Cerebellar nuclear complex (tissue), 1 donor: Measurements from ENCODE around the gene JKAMP.
A peak's percentile ranks its signal among the peaks of the same experiment; 100 is the strongest.

ENCODE experiments used
- DNase-seq, 2 experiments: peaks; one replicate each; lab custom pipeline; 2025; lab: John Stamatoyannopoulos, UW

Gene JKAMP

GRCh38 chr14:59481407-59481806, 2.9 kb upstream of the JKAMP start:
- DNase-seq, result no peak

DNA sequence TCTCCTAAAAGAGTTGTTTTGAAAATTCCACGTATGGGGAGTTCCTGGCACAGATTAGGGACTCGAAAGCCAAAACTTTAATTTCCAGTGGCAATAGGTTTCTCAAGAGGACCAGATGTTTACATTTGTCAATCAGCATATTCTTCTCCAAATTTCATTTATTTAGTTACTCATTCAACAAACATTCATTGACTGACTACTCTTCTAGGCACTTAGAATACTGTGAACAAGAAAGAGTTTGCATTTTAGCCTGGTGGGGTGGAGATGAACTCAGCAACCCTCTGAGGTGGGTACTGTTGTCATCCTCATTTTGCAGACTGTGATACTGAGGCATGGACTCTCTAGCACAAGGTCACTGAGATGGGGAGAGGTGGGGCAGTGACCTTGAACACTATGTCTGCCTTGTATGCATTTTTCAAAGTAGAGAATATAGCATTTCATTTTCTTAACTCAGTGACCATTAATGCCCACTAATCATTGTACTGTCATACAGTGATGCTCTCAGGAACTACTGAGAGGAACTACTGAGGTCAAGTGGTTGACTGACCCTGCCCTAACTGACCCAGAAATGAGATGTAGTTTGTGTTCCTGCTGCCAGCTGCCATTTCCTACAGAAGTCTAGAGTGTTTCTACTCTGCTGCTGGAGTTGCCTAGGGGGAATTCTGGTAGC, 2.3 kb upstream of the JKAMP start:
- no peak for DNase-seq

- DNase-seq, result no peak
Measured at GRCh38 chr14:59482541-59483331, 1.6 kb upstream of the JKAMP start.

DNA sequence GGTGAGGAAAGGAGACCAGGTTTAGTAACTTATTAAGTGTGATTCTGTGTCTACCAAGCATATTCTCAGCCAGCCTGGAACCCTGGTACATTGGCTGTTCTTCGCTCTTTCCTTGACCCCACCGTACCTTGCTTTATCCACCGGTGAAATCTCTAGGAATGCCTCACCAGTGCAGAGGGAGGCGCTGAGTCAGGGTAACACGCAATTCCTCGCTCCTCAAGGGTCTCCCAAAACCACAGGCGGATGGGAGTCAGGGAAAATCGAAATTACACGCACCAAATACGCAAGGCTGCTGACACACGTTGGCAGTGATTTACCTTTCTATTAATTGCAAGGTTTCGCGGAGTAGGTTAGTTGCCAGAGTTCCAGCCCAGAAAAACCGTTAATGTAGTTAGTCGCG, 954 bp upstream of the JKAMP start:
- no peak for DNase-seq

DNA sequence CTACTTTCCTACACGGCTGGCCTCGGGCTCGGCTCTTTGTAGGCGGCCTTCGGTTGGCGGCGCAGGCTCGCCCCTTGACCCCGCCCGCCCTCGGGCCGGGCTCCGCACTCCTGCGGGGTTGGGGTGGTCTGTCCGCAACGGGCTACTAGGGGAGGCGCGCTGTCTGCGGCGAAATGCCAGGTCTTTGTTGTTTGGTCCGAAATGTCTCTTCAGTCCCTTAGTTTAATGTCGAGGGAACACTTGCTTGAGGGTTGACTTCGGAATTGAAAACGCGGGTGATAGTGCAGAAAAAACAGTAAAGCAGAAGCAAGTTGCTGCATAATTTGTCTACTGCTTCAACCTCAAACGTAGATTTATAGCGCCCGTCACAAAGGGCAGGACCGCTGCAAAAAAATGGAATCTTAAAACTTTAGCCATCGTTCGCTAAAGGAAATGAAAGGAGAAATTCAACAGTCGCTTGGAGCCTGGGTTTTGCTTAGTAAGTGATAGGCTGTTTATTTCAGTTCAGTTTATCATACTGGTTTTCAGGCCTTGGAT, 390 bp downstream of the JKAMP start:
- no peak for DNase-seq

DNA sequence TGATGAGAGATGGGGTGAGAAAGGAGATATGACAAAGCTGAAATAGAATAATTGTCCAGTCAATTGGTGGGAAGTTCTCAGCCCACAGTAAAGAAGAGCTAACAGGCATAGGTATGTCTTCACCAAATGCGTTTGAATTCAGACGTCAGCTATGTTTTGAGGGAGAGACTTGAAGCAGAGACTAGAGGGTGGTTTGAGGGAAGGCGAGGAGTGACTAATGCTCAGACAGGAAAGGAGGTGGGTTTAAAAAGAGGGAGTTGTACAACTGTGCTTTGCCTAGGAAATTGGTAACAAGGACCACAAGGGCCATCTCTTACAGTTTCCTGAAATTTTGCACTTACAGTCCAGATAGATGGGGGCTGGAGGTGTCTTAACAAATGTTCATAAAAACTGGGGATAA, 6.4 kb downstream of the JKAMP start:
- DNase-seq, result no peak

DNA sequence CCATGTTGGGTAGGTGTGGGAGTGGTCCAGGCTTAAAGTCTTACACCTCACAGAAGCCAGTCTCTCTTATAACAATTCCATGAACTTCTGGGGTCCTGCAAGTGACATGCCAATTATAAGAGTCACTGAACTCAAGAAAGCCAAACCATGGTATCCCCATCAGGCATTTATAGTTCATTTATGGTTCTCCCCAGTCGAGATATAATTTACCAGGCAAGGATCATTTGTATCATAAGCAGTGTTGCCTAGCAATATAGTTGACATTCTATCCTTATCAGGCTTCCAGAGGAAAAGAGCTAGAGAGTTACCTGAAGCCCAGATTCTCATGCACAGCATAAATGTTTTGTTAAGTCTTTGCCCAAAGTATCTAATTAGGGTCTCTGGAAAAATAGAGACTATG, 8.1 kb downstream of the JKAMP start:
- DNase-seq, result no peak

GRCh38 chr14:59500732-59501131, 16.4 kb downstream of the JKAMP start:
- DNase-seq, result no peak

GRCh38 chr14:59503256-59503655, 18.9 kb downstream of the JKAMP start:
- DNase-seq, result no peak

GRCh38 chr14:59507063-59507751, 22.9 kb downstream of the JKAMP start:
- peak in 1 of 2 experiments; percentile 65 for DNase-seq

- no peak for DNase-seq
Measured at GRCh38 chr14:59507752-59508103, 23.4 kb downstream of the JKAMP start.

GRCh38 chr14:59509101-59509500, 24.8 kb downstream of the JKAMP start:
- no peak for DNase-seq

GRCh38 chr14:59510001-59510400, 25.7 kb downstream of the JKAMP start:
- DNase-seq, result no peak

DNA sequence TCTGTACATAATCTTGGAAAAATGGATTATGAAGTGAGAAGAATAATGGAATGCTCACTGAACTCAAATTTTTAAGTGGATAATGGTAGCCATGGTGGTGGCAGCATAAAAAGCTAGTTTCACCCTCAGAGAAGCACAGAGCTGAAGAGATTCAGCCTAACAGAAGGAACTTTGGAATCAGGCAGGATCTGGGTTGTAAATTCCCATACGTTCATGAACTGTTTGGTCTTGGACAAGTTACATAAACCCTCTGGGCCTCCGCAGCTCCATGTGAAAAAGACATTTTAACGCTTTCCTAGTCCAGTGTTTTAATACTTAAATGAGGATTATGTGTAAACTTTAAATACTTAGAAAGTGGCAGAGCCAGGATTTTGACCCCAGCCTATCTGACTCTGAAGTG, 26.6 kb downstream of the JKAMP start:
- DNase-seq, result no peak

DNA sequence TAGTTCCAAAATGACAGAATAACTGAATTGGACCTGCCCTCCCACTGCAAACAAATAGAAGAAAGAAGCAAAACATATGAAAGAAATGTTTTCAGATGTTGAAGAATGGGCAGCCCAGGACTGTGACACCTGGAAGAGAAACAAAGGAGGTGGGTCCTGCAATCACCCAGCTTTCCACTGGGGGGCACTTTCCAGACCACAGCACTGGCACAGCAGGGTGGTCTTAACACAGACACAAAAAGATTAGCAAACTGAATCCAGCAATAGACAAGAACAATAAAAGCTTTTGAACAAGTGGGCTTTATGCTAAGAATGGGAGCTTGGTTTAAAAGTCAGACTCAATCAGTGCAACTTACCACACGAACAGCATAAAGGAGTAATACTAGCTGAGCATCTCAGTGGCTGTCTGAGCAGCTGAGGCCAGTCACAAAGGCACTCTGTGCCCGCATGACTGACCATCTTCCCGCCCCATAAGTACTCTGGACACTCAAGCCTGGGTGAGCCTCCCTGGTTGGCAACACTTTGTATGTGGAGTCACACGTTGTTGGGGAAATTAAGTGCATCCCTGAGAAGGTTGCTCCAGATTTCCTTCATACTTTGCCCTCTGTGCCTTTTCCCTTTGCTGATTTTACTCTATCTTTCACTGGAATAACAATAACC, 27.7 kb downstream of the JKAMP start:
- no peak for DNase-seq

DNA sequence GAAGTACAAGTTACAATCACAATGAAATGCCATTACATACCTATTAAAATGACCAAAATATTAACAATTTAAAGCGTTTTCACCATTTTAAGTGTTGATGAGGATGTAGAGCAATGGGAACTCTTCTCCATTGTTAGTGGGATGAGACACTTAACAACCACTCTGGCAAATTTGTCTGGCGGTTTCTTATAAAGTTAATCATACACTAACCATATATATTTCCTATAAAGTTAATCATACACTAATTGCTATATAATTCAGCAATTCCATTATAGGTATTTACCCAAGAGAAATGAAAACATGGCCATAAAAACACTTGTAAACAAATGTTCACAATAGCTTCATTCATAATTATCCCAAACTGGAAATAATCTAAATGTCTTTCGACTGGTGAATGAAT, 35.9 kb downstream of the JKAMP start:
- no peak for DNase-seq

DNA sequence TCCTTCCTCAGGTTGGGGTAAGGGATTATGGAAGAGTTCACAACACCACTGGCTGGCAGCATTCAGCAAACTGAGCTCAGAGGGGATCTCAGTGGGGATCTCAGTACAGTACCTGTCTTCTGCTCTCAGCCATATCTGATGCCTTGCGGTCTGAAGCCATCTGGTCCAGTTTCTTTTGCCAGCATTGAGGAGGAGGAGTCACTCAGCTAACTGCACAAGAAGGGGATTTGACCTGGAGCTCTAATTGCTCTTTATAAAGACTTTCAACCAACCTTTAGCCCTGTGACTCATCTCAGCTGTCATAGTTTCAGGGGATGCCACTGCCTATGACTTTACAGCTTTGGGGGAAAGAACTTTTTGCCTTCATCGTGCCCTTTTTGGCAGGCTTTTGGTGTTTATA, 44.9 kb downstream of the JKAMP start:
- DNase-seq, result peak; percentile 42 to 78

- no peak for DNase-seq
Measured at GRCh38 chr14:59530349-59530748, 46.0 kb downstream of the JKAMP start.

- no peak for DNase-seq
Measured at GRCh38 chr14:59532419-59532818, 48.1 kb downstream of the JKAMP start.

GRCh38 chr14:59534361-59534987, 50.2 kb downstream of the JKAMP start:
- no peak for DNase-seq

GRCh38 chr14:59537476-59537875, 53.2 kb downstream of the JKAMP start:
- no peak for DNase-seq

DNA sequence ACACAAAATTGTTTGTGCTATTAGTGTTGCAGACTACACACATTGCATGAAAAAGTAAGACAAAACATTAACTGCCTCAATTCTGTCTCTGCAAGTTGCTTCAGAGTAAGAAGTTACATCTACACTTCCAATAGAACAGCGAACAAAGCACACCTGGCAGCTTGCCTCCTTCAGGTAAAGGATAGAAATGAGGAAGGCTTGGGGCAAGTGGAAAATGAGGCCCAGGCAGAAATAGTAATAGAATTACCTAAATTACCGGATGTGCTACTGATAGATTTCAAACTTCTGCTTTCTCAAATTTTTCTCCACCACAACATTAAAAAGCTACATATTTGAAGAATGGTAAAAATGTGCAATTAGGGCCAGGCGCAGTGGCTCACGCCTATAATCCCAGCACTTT, 54.6 kb downstream of the JKAMP start:
- no peak for DNase-seq
